HG03108 (cell line): ENCODE measurements around the gene ADAMTSL3.

Source experiments
- ATAC-seq: cut with Tn5 transposase; IDR thresholded peaks from one replicate; pipeline ENCODE4 v1.9.1; 2021; ENCODE audit warnings: moderate library complexity; ENCODE audit not compliant: unreplicated experiment

Gene ADAMTSL3, protein sequence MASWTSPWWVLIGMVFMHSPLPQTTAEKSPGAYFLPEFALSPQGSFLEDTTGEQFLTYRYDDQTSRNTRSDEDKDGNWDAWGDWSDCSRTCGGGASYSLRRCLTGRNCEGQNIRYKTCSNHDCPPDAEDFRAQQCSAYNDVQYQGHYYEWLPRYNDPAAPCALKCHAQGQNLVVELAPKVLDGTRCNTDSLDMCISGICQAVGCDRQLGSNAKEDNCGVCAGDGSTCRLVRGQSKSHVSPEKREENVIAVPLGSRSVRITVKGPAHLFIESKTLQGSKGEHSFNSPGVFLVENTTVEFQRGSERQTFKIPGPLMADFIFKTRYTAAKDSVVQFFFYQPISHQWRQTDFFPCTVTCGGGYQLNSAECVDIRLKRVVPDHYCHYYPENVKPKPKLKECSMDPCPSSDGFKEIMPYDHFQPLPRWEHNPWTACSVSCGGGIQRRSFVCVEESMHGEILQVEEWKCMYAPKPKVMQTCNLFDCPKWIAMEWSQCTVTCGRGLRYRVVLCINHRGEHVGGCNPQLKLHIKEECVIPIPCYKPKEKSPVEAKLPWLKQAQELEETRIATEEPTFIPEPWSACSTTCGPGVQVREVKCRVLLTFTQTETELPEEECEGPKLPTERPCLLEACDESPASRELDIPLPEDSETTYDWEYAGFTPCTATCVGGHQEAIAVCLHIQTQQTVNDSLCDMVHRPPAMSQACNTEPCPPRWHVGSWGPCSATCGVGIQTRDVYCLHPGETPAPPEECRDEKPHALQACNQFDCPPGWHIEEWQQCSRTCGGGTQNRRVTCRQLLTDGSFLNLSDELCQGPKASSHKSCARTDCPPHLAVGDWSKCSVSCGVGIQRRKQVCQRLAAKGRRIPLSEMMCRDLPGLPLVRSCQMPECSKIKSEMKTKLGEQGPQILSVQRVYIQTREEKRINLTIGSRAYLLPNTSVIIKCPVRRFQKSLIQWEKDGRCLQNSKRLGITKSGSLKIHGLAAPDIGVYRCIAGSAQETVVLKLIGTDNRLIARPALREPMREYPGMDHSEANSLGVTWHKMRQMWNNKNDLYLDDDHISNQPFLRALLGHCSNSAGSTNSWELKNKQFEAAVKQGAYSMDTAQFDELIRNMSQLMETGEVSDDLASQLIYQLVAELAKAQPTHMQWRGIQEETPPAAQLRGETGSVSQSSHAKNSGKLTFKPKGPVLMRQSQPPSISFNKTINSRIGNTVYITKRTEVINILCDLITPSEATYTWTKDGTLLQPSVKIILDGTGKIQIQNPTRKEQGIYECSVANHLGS (N-terminal part only)

GRCh38 chr15:83653639-83654378, at the start of gene ADAMTSL3:
ADAMTSL3 (plus strand) TSS chr15:83654123; CDS start chr15:83655762, 1,639 bp downstream.
- ATAC-seq = no peak

- ATAC-seq = no peak
Observed at GRCh38 chr15:83604549-83604948, 49.4 kb upstream of the ADAMTSL3 start.

DNA sequence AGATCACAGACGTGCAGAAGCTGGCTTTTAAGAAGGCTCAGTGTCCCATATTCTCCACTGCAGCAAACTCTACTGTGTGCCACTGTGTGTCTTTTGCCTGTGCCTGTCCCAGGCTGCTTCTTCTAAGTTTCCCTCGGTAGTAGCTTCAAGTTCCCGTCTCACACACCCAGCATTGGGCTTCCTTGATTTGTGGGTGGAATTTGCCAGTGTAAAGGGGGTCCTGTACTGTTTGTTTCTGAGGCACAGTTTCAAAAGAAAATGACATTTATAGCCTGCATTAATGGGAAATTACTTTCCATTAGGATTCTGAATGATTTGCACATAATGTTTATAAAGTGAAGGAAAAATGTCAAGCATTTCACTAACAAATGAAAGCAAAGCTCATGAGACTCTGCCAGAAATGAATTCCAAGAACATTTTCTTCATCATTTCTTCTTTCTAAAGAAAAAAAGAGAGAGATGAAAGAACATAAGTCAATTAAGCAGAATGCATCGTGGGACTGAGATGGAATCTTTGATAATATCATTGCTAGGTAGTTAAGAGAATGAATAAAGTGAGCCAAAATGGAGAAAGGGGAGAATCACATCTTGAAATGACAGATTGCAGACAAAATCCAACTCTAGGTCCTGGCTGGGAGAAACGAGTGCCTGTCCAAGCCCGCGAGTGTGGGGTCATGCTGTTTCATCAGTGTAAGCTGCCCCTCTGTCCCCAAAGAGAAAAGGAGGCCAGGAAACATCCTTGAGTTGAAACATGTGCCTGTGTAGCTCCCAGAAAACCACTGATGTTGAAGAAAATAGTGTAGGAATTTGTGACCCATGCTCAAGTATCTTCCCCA, 48.6 kb upstream of the ADAMTSL3 start:
- ATAC-seq = no peak

- no peak for ATAC-seq
Observed at GRCh38 chr15:83610132-83610531, 43.8 kb upstream of the ADAMTSL3 start.

GRCh38 chr15:83610901-83611685, 42.8 kb upstream of the ADAMTSL3 start:
- ATAC-seq = no peak

DNA sequence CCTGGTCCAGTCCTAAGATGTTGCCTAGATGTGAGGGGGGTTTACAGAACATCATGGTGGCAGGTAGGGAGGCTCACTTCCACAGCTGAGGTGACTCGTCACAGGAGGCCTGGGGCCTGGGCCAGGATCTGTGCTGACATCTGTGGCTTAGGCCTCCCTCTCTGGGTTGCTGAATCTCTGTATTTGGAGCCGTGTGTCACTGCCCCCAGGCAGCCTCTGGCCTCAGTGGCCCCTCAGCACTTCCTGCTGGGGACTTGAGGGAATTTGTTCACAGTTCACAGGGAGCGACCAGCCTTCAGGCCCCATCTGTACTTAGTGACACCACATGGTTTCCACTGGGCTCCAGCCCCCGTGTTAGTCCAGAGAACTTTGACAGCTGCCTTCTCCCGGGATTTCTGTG, 41.7 kb upstream of the ADAMTSL3 start:
- no peak for ATAC-seq

DNA sequence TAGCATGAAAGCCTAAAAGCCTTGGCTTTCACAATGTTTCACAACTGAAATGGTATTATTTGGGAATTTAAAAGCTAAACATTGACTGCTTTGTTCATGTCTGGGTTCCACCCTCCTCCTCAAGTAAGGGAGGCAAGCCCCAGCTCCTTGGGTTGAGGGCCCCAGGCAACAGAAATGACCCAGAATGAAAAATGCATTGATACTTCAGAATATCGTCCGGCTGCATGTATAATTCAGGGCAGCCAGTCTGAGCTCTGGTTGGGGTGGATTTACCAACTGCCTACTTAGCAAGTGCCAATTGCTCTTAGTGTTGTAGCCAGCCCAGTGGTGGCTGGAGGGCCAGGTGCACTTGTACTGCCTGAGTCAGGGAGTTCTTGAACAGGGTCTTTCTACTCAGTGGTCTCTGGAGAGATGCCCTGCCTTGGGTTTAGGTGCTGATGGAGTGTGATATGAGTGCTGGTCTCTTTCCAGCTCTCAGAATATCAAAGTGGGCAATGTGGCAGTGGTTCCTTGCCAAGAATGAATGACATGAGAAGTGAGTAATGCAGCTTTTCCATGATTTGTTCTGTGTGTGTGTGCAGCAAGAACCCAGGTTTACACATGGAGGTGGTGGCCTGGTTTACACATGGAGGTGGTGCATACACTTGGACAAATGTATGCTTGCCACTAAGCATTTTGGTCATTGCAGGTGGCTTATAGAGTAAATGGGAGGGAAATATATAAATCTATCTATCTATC, 40.9 kb upstream of the ADAMTSL3 start:
- no peak for ATAC-seq

DNA sequence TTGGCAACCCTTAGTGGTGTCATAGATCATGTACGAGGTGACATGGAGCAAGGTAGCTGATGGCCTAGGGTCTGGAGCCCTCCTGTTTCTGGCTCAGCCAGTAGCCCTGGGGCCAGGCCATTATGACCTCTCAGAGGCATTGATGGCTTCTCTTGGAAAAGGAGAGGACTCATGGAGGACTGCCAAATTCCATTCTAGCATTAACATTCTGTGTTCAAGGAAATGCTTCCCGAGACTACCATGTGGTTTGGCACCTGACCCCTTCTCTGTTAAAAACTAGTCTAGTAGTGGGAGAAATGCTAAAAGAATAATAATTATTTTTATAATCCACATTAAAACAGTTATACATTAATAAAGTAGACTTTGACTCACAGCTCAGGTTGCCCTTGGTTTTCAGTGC, 40.2 kb upstream of the ADAMTSL3 start:
- ATAC-seq = no peak

DNA sequence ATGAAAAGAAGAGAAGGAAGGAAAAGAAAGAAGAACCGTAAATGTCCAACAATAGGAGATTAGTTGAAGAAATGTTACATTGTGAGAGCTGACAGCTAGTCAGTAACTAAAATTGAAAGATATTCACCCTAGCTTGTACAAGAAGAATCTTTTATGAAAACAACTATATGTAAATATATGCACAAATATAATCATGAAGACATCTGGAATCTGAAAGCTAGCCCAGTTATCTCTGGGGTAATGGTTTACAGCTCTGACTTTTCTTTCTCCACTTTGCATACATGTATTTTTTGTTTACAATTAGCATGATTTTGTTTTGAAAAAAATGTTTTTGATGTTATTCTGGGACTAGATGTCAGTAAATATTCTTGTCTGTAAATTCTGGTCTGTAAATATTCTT, 37.1 kb upstream of the ADAMTSL3 start:
- no peak for ATAC-seq

DNA sequence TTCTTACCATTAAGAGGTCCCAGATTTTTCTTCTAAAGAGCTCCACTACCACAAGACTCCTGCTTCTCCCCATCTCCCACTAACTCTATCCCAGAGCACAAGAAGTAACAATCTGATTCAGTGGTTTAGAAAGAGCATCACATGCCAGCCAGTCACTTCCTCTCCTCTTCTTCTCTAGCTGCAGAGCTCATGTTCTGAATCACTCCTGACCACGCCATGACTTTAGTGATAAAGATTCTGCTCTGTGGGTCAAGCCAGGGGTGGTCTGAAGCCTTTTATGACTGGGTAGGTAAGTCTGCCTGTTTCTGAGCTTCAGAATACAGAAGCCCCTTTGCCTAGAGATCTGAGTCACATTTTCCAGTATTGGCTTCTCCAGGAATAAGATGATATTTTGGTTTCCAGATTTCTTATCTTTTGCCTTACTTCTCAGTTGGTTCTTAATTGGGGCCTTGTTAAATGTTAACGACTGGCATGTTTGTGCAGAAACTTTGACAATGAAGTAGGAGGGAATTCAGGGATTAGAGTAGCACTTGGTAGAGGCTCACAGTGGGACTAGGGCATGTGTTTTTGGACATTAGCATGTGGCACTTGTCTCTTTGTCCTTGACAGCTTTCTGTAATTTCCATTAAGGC, 27.6 kb upstream of the ADAMTSL3 start:
- no peak for ATAC-seq

- ATAC-seq = no peak
Observed at GRCh38 chr15:83631534-83631933, 22.4 kb upstream of the ADAMTSL3 start.

DNA sequence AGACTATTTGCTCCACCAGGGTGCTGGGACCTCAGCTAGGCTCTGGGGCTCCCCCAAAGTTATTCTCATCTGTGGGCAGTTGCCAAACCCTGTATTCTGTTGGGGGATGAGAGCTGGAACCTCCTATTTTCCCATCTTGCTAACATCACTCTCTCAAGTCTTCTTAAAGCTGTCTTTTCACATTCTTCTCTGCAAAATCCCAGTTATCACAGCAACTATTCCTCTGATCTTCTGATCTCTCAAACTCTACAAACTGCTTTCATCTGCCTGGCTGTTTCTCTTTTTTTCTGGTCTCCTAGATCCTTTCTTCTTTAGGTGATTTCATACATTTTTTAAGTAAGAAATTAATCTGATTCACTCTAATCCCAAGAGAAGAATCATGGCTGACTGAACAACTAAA, 10.7 kb upstream of the ADAMTSL3 start:
- no peak for ATAC-seq

GRCh38 chr15:83644439-83644838, 9.5 kb upstream of the ADAMTSL3 start:
- ATAC-seq = no peak

GRCh38 chr15:83650831-83651230, 3.1 kb upstream of the ADAMTSL3 start:
- ATAC-seq = no peak

- no peak for ATAC-seq
Observed at GRCh38 chr15:83651541-83651940, 2.4 kb upstream of the ADAMTSL3 start.

DNA sequence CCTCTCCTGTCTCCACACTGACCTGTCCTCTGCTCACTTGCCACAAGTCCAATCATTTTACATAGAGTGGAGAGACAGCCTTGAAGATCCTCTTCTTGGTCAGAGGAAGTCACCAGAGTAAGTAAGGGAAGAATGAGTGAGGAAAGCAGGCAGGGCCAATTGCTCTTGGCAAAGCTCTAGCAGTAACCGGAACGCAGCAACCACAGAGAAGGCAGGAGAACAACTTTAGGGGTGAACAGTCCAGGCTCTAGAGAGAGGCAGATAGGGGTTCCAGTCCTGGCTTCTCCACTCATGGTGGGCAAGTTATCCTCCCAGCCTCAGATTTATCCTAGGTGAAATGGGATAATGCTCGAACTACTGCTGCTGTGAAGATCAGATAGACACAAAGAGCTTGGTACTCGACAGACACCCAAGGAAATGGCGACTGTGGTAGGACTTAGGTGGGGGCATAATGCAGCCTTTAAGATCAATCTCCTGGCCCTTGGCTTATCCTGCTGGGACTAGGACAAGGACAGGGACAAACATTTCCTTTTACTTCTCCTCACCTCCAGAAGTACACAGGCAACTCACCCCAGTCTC, 1.2 kb upstream of the ADAMTSL3 start:
- ATAC-seq = no peak

DNA sequence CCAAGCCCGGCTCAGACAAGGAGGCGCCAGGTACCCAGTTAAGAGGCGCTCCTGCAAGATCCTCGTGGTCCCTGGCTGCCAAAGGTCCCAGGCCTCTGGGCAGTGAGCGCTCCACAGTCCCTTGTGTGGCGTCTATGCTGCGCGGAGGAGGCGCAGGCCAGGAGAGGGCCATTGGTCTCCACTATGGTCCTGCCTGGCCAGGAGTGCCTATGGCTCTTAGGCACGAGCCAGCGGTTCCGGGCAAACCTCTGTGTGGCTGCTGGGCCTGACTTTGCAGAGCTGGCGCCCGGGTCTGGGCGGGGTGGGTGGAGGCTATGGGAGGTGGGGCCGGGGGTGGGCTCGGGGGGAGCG, 660 bp upstream of the ADAMTSL3 start:
- ATAC-seq = no peak
